HEK293T (cell line): ENCODE measurements around the gene TMEM200B.
"Not testable (repeated sequence)": the region's sequence is repeated elsewhere in the genome, so short reads cannot be mapped to it uniquely, and the experiment has no call there.

Experiments used
- CTCF ChIA-PET: fragments of 350-600 bp; formaldehyde crosslinking; extraction: SDS; loops from one replicate; lab custom pipeline; 2021; ENCODE audit warnings: antibody characterized with exemption, inconsistent platforms; lab: Yijun Ruan, JAX
- POLR2A ChIA-PET: fragments of 350-600 bp; formaldehyde crosslinking; extraction: SDS; loops from one replicate; lab custom pipeline; 2020; ENCODE audit warnings: antibody characterized with exemption, inconsistent platforms; lab: Yijun Ruan, JAX
- DNase-seq: peaks from one replicate; pipeline ENCODE4 v3.0.0; 2012; ENCODE audit warnings: mixed read lengths; ENCODE audit errors: extremely low spot score
- ARNT ChIP-seq: fragments of 450-650 bp; IDR thresholded peaks from 2 replicates; pipeline ENCODE4 v1.6.1; 2017; ENCODE audit warnings: mild to moderate bottlenecking
- BHLHE40 ChIP-seq: fragments of 450-650 bp; IDR thresholded peaks from 2 replicates; pipeline ENCODE4 v1.6.1; 2016; ENCODE audit warnings: mild to moderate bottlenecking, moderate library complexity, borderline replicate concordance
- CTBP1 ChIP-seq: fragments of 450-650 bp; IDR thresholded peaks from 2 replicates; pipeline ENCODE4 v1.6.1; 2016; ENCODE audit warnings: borderline replicate concordance
- ELF4 ChIP-seq: fragments of 450-650 bp; IDR thresholded peaks from 2 replicates; pipeline ENCODE4 v1.6.1; 2017; ENCODE audit warnings: antibody characterized with exemption
- FOXA1 ChIP-seq: fragments of 450-650 bp; IDR thresholded peaks from 2 replicates; pipeline ENCODE4 v1.6.1; 2016; ENCODE audit warnings: mild to moderate bottlenecking
- FOXK2 ChIP-seq: fragments of 450-650 bp; IDR thresholded peaks from 2 replicates; pipeline ENCODE4 v1.6.1; 2016; ENCODE audit warnings: mild to moderate bottlenecking
- FOXM1 ChIP-seq: fragments of 450-650 bp; IDR thresholded peaks from 2 replicates; pipeline ENCODE4 v1.6.1; 2017; ENCODE audit warnings: mild to moderate bottlenecking, borderline replicate concordance
- HDGF ChIP-seq: fragments of 450-650 bp; IDR thresholded peaks from 2 replicates; pipeline ENCODE4 v1.6.1; 2017; ENCODE audit warnings: antibody characterized with exemption, borderline replicate concordance
- L3MBTL2 ChIP-seq: fragments of 450-650 bp; conservative IDR thresholded peaks from 2 replicates; pipeline ENCODE4 v1.6.1; 2016; ENCODE audit warnings: mild to moderate bottlenecking
- LEF1 ChIP-seq: fragments of 450-650 bp; IDR thresholded peaks from 2 replicates; pipeline ENCODE4 v1.6.1; 2017; ENCODE audit warnings: mild to moderate bottlenecking, borderline replicate concordance
- NFRKB ChIP-seq: fragments of 450-650 bp; IDR thresholded peaks from 2 replicates; pipeline ENCODE4 v1.6.1; 2016; ENCODE audit warnings: mild to moderate bottlenecking, moderate library complexity
- SP1 ChIP-seq: fragments of 450-650 bp; IDR thresholded peaks from 2 replicates; pipeline ENCODE4 v1.6.1; 2017
- SUZ12 ChIP-seq: fragments of 450-650 bp; IDR thresholded peaks from 2 replicates; pipeline ENCODE4 v1.6.1; 2016; ENCODE audit warnings: mild to moderate bottlenecking
- TARDBP ChIP-seq: fragments of 450-650 bp; IDR thresholded peaks from 2 replicates; pipeline ENCODE4 v1.6.1; 2016
- ZNF384 ChIP-seq: fragments of 450-650 bp; IDR thresholded peaks from 2 replicates; pipeline ENCODE4 v1.6.1; 2016
- TF ChIP-seq, protein P1 (sequence below): fragments of 450-650 bp; IDR thresholded peaks from 2 replicates; pipeline ENCODE4 v1.6.1; 2016

The TMEM200B gene

GRCh38 chr1:29117381-29117780 is 6.3 kb downstream of the TMEM200B start:
- CTCF ChIA-PET: interaction anchor here (0.5 to 0.7 kb wide), 2 partner anchors 47 to 1261 kb away, joined by 3 to 5 read pairs; no protein-coding TSS in a partner anchor
- no peak for DNase-seq
- TF ChIP-seq, protein P1, sequence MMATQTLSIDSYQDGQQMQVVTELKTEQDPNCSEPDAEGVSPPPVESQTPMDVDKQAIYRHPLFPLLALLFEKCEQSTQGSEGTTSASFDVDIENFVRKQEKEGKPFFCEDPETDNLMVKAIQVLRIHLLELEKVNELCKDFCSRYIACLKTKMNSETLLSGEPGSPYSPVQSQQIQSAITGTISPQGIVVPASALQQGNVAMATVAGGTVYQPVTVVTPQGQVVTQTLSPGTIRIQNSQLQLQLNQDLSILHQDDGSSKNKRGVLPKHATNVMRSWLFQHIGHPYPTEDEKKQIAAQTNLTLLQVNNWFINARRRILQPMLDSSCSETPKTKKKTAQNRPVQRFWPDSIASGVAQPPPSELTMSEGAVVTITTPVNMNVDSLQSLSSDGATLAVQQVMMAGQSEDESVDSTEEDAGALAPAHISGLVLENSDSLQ: no peak
- no peak for TF ChIP-seq FOXM1
- TF ChIP-seq ARNT: no peak
- TF ChIP-seq CTBP1: no peak
- POLR2A ChIA-PET: no interaction called here

DNA sequence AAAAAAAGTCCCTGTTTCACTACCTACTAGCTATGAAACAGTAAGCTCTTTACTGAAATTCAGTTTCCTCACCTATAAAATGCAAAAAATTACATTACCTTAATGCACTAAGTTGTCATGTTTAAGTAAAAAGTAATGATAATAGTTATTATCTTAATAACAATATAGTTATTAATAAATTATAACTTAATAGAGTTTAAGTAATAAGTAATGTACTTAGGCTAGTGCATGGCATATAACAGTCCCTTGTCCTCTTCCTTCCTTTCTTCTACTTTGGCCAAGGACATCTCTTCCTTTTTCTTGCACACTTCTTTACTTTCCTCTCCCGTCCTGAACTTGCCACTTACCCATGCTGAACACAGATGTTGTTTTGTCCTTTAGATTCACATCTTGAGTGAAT is 9.0 kb downstream of the TMEM200B start:
- CTCF ChIA-PET: no interaction called here
- TF ChIP-seq TARDBP: no peak
- TF ChIP-seq CTBP1: no peak
- TF ChIP-seq SP1: no peak
- TF ChIP-seq FOXK2: no peak
- no peak for TF ChIP-seq L3MBTL2
- TF ChIP-seq FOXM1: no peak
- no peak for TF ChIP-seq SUZ12
- TF ChIP-seq ELF4: no peak
- no peak for TF ChIP-seq ZNF384
- TF ChIP-seq NFRKB: no peak
- no peak for TF ChIP-seq LEF1
- TF ChIP-seq ARNT: no peak
- POLR2A ChIA-PET: no interaction called here
- DNase-seq: no peak

- no peak for DNase-seq
- TF ChIP-seq FOXM1 (no peak), LEF1 (no peak), FOXK2 (no peak), ARNT (no peak), HDGF (no peak), ELF4 (no peak), CTBP1 (no peak), SP1 (no peak), SUZ12 (no peak), FOXA1 (no peak), TARDBP (no peak), L3MBTL2 (no peak), BHLHE40 (no peak)
- TF ChIP-seq, protein P1: no peak
- POLR2A ChIA-PET: interaction anchor here (1.0 to 2.1 kb wide), 2 partner anchors 11 to 68 kb away, joined by 4 to 8 read pairs; partner anchors contain the start of genes SRSF4 and TMEM200B
- CTCF ChIA-PET: no interaction called here
These were observed 10.1 kb downstream of the TMEM200B start for GRCh38 chr1:29113413-29114117.

DNA sequence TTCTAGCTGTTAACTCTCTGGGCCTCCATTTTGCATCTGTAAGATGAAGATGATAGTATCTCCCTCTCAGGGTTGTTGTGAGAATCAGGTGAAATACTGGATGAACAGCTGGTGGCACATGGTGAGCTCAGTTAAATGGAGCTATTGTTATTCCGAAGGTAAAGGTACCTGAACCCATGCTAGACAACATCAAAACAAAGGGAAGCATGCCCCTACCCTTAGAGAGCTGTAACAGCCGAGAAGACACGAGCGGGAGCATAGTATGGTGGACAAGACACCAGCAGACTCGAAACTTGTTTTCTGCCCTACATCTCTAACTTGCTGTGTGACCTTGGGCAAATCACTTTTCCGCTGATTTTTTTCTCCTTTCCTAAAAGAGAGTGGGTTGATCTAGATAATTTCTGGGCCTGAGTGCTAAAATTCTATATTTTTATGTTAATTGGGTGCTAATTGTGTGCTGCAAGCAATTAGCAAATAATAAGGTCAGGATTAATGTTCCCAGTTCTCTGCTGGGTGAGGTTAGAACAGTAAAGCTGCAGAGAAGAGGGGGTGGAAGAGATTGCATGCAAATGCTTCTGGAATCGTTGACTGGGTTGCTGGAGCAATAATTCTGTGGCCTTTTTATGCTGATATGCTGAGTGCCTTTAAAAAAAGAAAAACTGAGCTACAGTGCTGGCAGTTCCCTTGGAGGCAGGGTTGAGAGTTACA is 10.8 kb downstream of the TMEM200B start:
- no peak for DNase-seq
- POLR2A ChIA-PET: interaction anchor here (1.0 to 2.1 kb wide), 2 partner anchors 12 to 69 kb away, joined by 4 to 8 read pairs; partner anchors contain the start of genes SRSF4 and TMEM200B
- TF ChIP-seq SUZ12: no peak
- CTCF ChIA-PET: interaction anchor here (1.7 kb wide), 1 partner anchor 10 kb away, joined by 3 read pairs; no protein-coding TSS in a partner anchor

DNA sequence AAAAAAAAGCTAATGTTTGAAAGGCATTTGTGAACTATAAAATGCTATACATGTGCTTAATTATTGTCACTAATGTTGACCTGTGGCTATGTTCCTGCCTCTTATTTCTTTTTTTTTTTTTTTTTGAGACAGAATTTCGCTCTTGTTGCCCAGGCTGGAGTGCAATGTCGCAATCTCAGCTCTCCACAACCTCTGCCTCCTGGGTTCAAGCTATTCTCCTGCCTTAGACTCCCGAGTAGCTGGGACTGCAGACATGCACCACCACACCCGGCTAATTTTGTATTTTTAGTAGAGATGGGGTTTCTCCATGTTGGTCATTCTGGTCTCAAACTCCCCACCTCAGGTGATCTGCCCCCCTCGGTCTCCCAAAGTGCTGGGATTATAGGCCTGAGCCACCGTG is 15.7 kb downstream of the TMEM200B start:
- TF ChIP-seq ZNF384: 0 out of 2 replicates have a peak, but pooled peaks have one; percentile 24
- CTCF ChIA-PET: interaction anchor here (0.6 kb wide), 1 partner anchor 45 kb away, joined by 3 read pairs; no protein-coding TSS in a partner anchor
- DNase-seq: not testable (repeated sequence)
- POLR2A ChIA-PET: interaction anchor here (1.0 kb wide), 1 partner anchor 73 kb away, joined by 3 read pairs; the partner anchor contains the start of gene SRSF4

- ChIA-PET CTCF (no interaction called here), POLR2A (no interaction called here)
- no peak for DNase-seq
- TF ChIP-seq LEF1 (no peak), NFRKB (no peak), CTBP1 (no peak), HDGF (no peak), L3MBTL2 (no peak), SP1 (no peak), FOXM1 (no peak), ARNT (no peak), FOXK2 (no peak), SUZ12 (no peak), FOXA1 (no peak), ELF4 (no peak)
- TF ChIP-seq, protein P1: no peak
These were observed 17.9 kb downstream of the TMEM200B start for GRCh38 chr1:29105822-29106221.
